Measurements from ENCODE around the gene FADS1.

GRCh38 chr11:61826930-61827570 is 10.2 kb upstream of the FADS1 start:
- no peak for TF ChIP-seq POLR2A (IDR thresholded peaks at IDR 0.05)
- TF ChIP-seq CTCF (IDR thresholded peaks at IDR 0.05) = no peak
